HepG2 (cell line): ENCODE data around the gene GH2. TPM values are rescaled to one million over a fixed set of nuclear protein-coding genes. Genes with fewer than 3 reads are reported as not detected.

Source experiments
- AHDC1 ChIP-seq: sonication (generic); formaldehyde crosslinking; IDR thresholded peaks from 2 replicates; pipeline ENCODE4 v1.5.1; 2020; ENCODE audit warnings: mild to moderate bottlenecking, missing genetic modification reagents, borderline replicate concordance
- FOXA3 ChIP-seq: IDR thresholded peaks from 2 replicates; pipeline ENCODE4 v1.6.1; 2016; ENCODE audit warnings: missing genetic modification reagents, missing compliant biosample characterization
- HMG20B ChIP-seq: conservative IDR thresholded peaks from 2 replicates; pipeline ENCODE4 v1.6.1; 2016; ENCODE audit warnings: missing genetic modification reagents, missing compliant biosample characterization
- HNRNPK ChIP-seq: fragments of 200-400 bp; formaldehyde crosslinking; IDR thresholded peaks from 2 replicates; pipeline ENCODE4 v1.6.1; 2018; ENCODE audit warnings: low read length, low read depth, moderate library complexity, mild to moderate bottlenecking; ENCODE audit not compliant: poor library complexity, severe bottlenecking
- JDP2 ChIP-seq: sonication (generic); formaldehyde crosslinking; IDR thresholded peaks from 2 replicates; pipeline ENCODE4 v1.8.1; 2022; ENCODE audit warnings: missing genetic modification reagents, borderline replicate concordance
- MTA3 ChIP-seq: sonication (generic); formaldehyde crosslinking; IDR thresholded peaks from 2 replicates; pipeline ENCODE4 v1.4.0; 2020; ENCODE audit warnings: missing genetic modification reagents
- PAX8 ChIP-seq: sonication (generic); formaldehyde crosslinking; IDR thresholded peaks from 2 replicates; pipeline ENCODE4 v1.8.0; 2022; ENCODE audit warnings: mild to moderate bottlenecking, missing genetic modification reagents, borderline replicate concordance
- SIN3A ChIP-seq: IDR thresholded peaks from 2 replicates; pipeline ENCODE4 v1.6.1; 2011; ENCODE audit warnings: low read depth, mild to moderate bottlenecking, control low read depth, low read length, borderline replicate concordance
- TEAD3 ChIP-seq: optimal IDR thresholded peaks from 2 replicates; pipeline ENCODE3; 2016; ENCODE audit warnings: borderline replicate concordance
- TFDP1 ChIP-seq: IDR thresholded peaks from 2 replicates; pipeline ENCODE4 v1.6.1; 2016; ENCODE audit warnings: missing compliant biosample characterization, missing genetic modification reagents, borderline replicate concordance
- ZMYM4 ChIP-seq: sonication (generic); formaldehyde crosslinking; IDR thresholded peaks from 2 replicates; pipeline ENCODE4 v1.8.1; 2023; ENCODE audit warnings: mild to moderate bottlenecking, missing genetic modification reagents
- ZNF264 ChIP-seq: sonication (generic); formaldehyde crosslinking; IDR thresholded peaks from 2 replicates; pipeline ENCODE4 v1.4.0; 2020; ENCODE audit warnings: missing genetic modification reagents
- ZNF7 ChIP-seq: IDR thresholded peaks from 2 replicates; pipeline ENCODE4 v1.6.1; 2016; ENCODE audit warnings: missing biosample characterization, missing genetic modification reagents
- ZNF772 ChIP-seq: sonication (generic); formaldehyde crosslinking; IDR thresholded peaks from 2 replicates; pipeline ENCODE4 v1.5.0; 2020; ENCODE audit warnings: mild to moderate bottlenecking, missing genetic modification reagents
- ZNF780A ChIP-seq: sonication (generic); formaldehyde crosslinking; IDR thresholded peaks from 2 replicates; pipeline ENCODE4 v1.8.0; 2022; ENCODE audit warnings: mild to moderate bottlenecking, missing genetic modification reagents, moderate library complexity
- ZNF784 ChIP-seq: sonication (generic); formaldehyde crosslinking; IDR thresholded peaks from 2 replicates; pipeline ENCODE4 v1.5.1; 2020; ENCODE audit warnings: missing genetic modification reagents, mild to moderate bottlenecking, borderline replicate concordance
- polyA plus RNA-seq, 8 experiments: library from polyadenylated mRNA; depleted of rRNA in 3 of 8; stranded (reverse) in 7 of 8; unstranded in 1 of 8; fragments of >200 nt; fragmentation: Illumina TruSeq in 4 of 8; extraction: Trizol in 4 of 8; gene quantifications; 2 replicates each; pipeline versions ENCODE4 v1.2.1 to v1.2.3, GENCODE V29; 2011 to 2016; ENCODE audit warnings: low read depth in 4 of 8, missing spikeins in 1 of 8, mixed read lengths in 1 of 8; ENCODE audit not compliant: insufficient read depth in 1 of 8
- total RNA-seq, 5 experiments: library from RNA; depleted of rRNA; stranded (reverse); fragments of >200 nt; fragmentation: Illumina TruSeq; extraction: Trizol; gene quantifications; 2 replicates each; pipeline ENCODE4 v1.2.3, GENCODE V29; 2016; ENCODE audit warnings: low read depth in 1 of 5
- TF ChIP-seq, protein P1 (sequence below): sonication (generic); formaldehyde crosslinking; IDR thresholded peaks from 2 replicates; pipeline ENCODE4 v1.8.1; 2023; ENCODE audit warnings: mild to moderate bottlenecking, moderate library complexity, missing genetic modification reagents
- TF ChIP-seq, protein P2 (sequence below): sonication (generic); formaldehyde crosslinking; IDR thresholded peaks from 2 replicates; pipeline ENCODE4 v1.4.0; 2020; ENCODE audit warnings: missing genetic modification reagents

Gene GH2
- total and polyA plus RNA-seq, 2 of the 13 experiments (the other 11 are each of a cell fraction or from before 2014, with no cell fraction given) = not detected

DNA sequence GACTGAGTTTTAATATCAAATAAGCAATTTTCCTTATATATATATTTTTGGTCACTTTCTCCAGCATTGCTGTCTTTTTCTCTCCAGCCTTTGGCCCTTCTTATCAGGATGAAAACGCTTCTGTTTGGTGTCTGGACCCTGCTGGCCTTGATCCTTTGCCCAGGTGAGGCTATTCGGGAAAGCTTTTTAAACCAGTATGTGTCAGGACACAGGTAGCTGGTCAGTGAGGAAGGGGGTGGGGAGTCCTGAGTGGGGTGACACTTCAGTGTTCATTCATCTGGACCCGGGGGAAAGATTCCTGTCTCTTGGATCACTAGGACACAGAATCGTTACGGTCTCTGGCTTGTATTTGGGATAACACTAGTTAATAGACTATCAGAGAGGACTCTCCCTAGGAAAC is 27.0 kb downstream of the GH2 start (continued):
- no peak; the same call in 1 of the 2 replicates for TF ChIP-seq AHDC1 (CRISPR knock-in tag)
- no peak; the same call in 1 of the 2 replicates for TF ChIP-seq FOXA3 (CRISPR knock-in tag)
- TF ChIP-seq TEAD3 (CRISPR knock-in tag) = peak; percentile 23
- no peak for TF ChIP-seq ZNF784 (CRISPR knock-in tag)
- TF ChIP-seq TFDP1 (CRISPR knock-in tag) = no peak
- no peak for TF ChIP-seq HNRNPK
- no peak for TF ChIP-seq ZNF7 (CRISPR knock-in tag)
- TF ChIP-seq ZNF780A (CRISPR knock-in tag) = no peak
- TF ChIP-seq PAX8 (CRISPR knock-in tag) = no peak
- TF ChIP-seq JDP2 (CRISPR knock-in tag) = no peak
- TF ChIP-seq ZNF772 (CRISPR knock-in tag) = 0 out of 2 replicates have a peak, but pooled peaks have one; percentile 41
- TF ChIP-seq MTA3 (CRISPR knock-in tag) = no peak
- TF ChIP-seq, protein P1, sequence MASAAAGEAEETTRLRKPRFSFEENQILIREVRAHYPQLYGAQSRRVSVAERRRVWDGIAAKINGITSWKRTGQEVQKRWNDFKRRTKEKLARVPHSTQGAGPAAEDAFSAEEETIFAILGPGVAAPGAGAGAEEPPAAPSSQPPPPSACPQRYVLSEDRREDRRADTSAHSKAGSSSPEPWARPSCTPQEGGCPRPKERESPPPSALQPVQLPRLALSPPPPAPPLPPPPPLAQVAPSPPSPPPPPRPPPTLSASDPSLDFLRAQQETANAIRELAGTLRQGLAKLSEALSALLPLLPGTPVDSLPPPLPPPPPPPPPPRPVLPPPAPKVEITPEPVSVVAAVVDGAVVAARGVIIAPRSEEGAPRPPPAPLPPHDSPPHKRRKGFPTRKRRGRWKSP (CRISPR knock-in tag) = no peak
- TF ChIP-seq, protein P2, sequence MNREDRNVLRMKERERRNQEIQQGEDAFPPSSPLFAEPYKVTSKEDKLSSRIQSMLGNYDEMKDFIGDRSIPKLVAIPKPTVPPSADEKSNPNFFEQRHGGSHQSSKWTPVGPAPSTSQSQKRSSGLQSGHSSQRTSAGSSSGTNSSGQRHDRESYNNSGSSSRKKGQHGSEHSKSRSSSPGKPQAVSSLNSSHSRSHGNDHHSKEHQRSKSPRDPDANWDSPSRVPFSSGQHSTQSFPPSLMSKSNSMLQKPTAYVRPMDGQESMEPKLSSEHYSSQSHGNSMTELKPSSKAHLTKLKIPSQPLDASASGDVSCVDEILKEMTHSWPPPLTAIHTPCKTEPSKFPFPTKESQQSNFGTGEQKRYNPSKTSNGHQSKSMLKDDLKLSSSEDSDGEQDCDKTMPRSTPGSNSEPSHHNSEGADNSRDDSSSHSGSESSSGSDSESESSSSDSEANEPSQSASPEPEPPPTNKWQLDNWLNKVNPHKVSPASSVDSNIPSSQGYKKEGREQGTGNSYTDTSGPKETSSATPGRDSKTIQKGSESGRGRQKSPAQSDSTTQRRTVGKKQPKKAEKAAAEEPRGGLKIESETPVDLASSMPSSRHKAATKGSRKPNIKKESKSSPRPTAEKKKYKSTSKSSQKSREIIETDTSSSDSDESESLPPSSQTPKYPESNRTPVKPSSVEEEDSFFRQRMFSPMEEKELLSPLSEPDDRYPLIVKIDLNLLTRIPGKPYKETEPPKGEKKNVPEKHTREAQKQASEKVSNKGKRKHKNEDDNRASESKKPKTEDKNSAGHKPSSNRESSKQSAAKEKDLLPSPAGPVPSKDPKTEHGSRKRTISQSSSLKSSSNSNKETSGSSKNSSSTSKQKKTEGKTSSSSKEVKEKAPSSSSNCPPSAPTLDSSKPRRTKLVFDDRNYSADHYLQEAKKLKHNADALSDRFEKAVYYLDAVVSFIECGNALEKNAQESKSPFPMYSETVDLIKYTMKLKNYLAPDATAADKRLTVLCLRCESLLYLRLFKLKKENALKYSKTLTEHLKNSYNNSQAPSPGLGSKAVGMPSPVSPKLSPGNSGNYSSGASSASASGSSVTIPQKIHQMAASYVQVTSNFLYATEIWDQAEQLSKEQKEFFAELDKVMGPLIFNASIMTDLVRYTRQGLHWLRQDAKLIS (CRISPR knock-in tag) = no peak
- TF ChIP-seq HMG20B = no peak
- no peak for TF ChIP-seq SIN3A
- peak; percentile 63 for TF ChIP-seq ZMYM4 (CRISPR knock-in tag)
- no peak; the same call in 1 of the 2 replicates for TF ChIP-seq ZNF264
